Karpas-422 (cell line): Measurements from ENCODE around the gene PFKFB4. TPM values are rescaled to one million over a fixed set of nuclear protein-coding genes. Genes with fewer than 3 reads are reported as not detected.
"Not testable (repeated sequence)": the region's sequence is repeated elsewhere in the genome, so short reads cannot be mapped to it uniquely, and the experiment has no call there.

Experiments
- DNase-seq: peaks from one replicate; pipeline ENCODE4 v3.0.0-alpha.2; 2015
- H2AFZ ChIP-seq: fragments of 200-600 bp; sonication (generic); 2 replicates; pipeline ENCODE4 v1.6.1; 2014; ENCODE audit warnings: antibody characterized with exemption, low read length, mixed read lengths
- H3K27ac ChIP-seq: fragments of 200-600 bp; sonication (generic); 2 replicates; pipeline ENCODE4 v1.5.1; 2014; ENCODE audit warnings: mild to moderate bottlenecking, low read length, moderate library complexity
- H3K27me3 ChIP-seq: fragments of 200-600 bp; sonication (generic); 2 replicates; pipeline ENCODE4 v1.6.1; 2014; ENCODE audit warnings: low read length, mixed read lengths
- H3K36me3 ChIP-seq: fragments of 200-600 bp; sonication (generic); 2 replicates; pipeline ENCODE4 v1.6.1; 2014; ENCODE audit warnings: low read length, mixed read lengths; ENCODE audit not compliant: insufficient read depth
- H3K4me1 ChIP-seq: fragments of 200-600 bp; sonication (generic); 2 replicates; pipeline ENCODE4 v1.6.1; 2014; ENCODE audit warnings: mild to moderate bottlenecking, low read length, mixed read lengths
- H3K4me2 ChIP-seq: fragments of 200-600 bp; sonication (generic); 2 replicates; pipeline ENCODE4 v1.6.1; 2014; ENCODE audit warnings: low read length, low read depth, mild to moderate bottlenecking; ENCODE audit not compliant: poor library complexity, severe bottlenecking
- H3K4me3 ChIP-seq: fragments of 200-600 bp; sonication (generic); 2 replicates; pipeline ENCODE4 v1.5.1; 2014; ENCODE audit warnings: mild to moderate bottlenecking, antibody characterized with exemption, low read length, mixed read lengths
- H3K79me2 ChIP-seq: fragments of 200-600 bp; sonication (generic); 2 replicates; pipeline ENCODE4 v1.6.1; 2014; ENCODE audit warnings: mild to moderate bottlenecking, low read length, mixed read lengths
- H3K9ac ChIP-seq: fragments of 200-600 bp; sonication (generic); 2 replicates; pipeline ENCODE4 v1.6.0; 2014; ENCODE audit warnings: low read length
- H3K9me2 ChIP-seq: fragments of 200-600 bp; sonication (generic), shearing (Covaris generic); replicated peaks from 2 replicates; pipeline ENCODE4 v1.6.0; 2014; ENCODE audit warnings: mild to moderate bottlenecking, low read length, moderate library complexity; ENCODE audit not compliant: insufficient read depth
- H3K9me3 ChIP-seq: fragments of 300-700, 200-600 bp; sonication (generic); 2 replicates; pipeline ENCODE4 v1.6.1; 2014; ENCODE audit warnings: low read length, mixed read lengths
- H4K20me1 ChIP-seq: fragments of 200-600 bp; sonication (generic); 2 replicates; pipeline ENCODE4 v1.6.1; 2014; ENCODE audit warnings: mild to moderate bottlenecking, antibody characterized with exemption, low read length, low read depth; ENCODE audit not compliant: insufficient read depth
- total RNA-seq: library from RNA; depleted of rRNA; stranded (reverse); fragments of >200 nt; shearing (Covaris generic); gene quantifications from 2 replicates; pipeline ENCODE4 v1.2.3, GENCODE V29; 2014; ENCODE audit warnings: low replicate concordance

PFKFB4 gene
- total RNA-seq, 1 experiment from 2014 or later, result 55.2 TPM

- Histone ChIP-seq H3K36me3 (peaks cover 22% of the 10 kb centered on the region), H3K4me1 (peaks cover 23% of the 10 kb centered on the region), H3K79me2 (peaks cover 24% of the 10 kb centered on the region)
- not testable (repeated sequence) for H3K4me2 ChIP-seq, H3K27me3 ChIP-seq, DNase-seq, H2AFZ ChIP-seq, H3K9me2 ChIP-seq, H3K9ac ChIP-seq, H3K9me3 ChIP-seq, H3K4me3 ChIP-seq, H3K27ac ChIP-seq, H4K20me1 ChIP-seq
Measured at GRCh38 chr3:48551651-48552050, 5.0 kb downstream of the PFKFB4 start.

GRCh38 chr3:48548729-48549705, 7.6 kb downstream of the PFKFB4 start:
- H3K27ac ChIP-seq, result no peak overlapping the region
- H4K20me1 ChIP-seq, result no peaks in the 10 kb centered on the region
- H3K4me1 ChIP-seq, result peaks cover 2% of the 10 kb centered on the region; the same call in 1 of the 2 replicates
- H3K9me2 ChIP-seq, result no peaks in the 10 kb centered on the region
- no peak overlapping the region for H2AFZ ChIP-seq
- H3K36me3 ChIP-seq, result peaks cover 24% of the 10 kb centered on the region
- peak; percentile 95 for DNase-seq
- no peaks in the 10 kb centered on the region for H3K9me3 ChIP-seq
- H3K9ac ChIP-seq, result no peak overlapping the region
- H3K27me3 ChIP-seq, result no peaks in the 10 kb centered on the region
- no peak overlapping the region for H3K4me3 ChIP-seq
- H3K4me2 ChIP-seq, result no peak overlapping the region
- H3K79me2 ChIP-seq, result peaks cover 5% of the 10 kb centered on the region; the same call in 1 of the 2 replicates

GRCh38 chr3:48548126-48548525, 8.5 kb downstream of the PFKFB4 start:
- no peaks in the 10 kb centered on the region for H4K20me1 ChIP-seq
- H3K4me1 ChIP-seq, result no peaks in the 10 kb centered on the region; the same call in 1 of the 2 replicates
- no peaks in the 10 kb centered on the region; the same call in 1 of the 2 replicates for H3K79me2 ChIP-seq
- no peak overlapping the region for H3K4me2 ChIP-seq
- no peak overlapping the region for H2AFZ ChIP-seq
- no peaks in the 10 kb centered on the region for H3K9me2 ChIP-seq
- H3K27ac ChIP-seq, result no peak overlapping the region
- DNase-seq, result no peak
- H3K4me3 ChIP-seq, result no peak overlapping the region
- H3K9ac ChIP-seq, result no peak overlapping the region
- no peaks in the 10 kb centered on the region for H3K27me3 ChIP-seq
- peaks cover 17% of the 10 kb centered on the region for H3K36me3 ChIP-seq
- H3K9me3 ChIP-seq, result no peaks in the 10 kb centered on the region

GRCh38 chr3:48546203-48546829, 10.3 kb downstream of the PFKFB4 start:
- H3K27me3 ChIP-seq, result no peaks in the 10 kb centered on the region
- H4K20me1 ChIP-seq, result no peaks in the 10 kb centered on the region
- H3K79me2 ChIP-seq, result no peaks in the 10 kb centered on the region
- H3K36me3 ChIP-seq, result peaks cover 17% of the 10 kb centered on the region
- DNase-seq, result no peak
- no peak overlapping the region for H3K27ac ChIP-seq
- H3K9me3 ChIP-seq, result no peaks in the 10 kb centered on the region
- H3K9ac ChIP-seq, result no peak overlapping the region
- H3K4me3 ChIP-seq, result no peak overlapping the region
- no peaks in the 10 kb centered on the region for H3K9me2 ChIP-seq
- no peak overlapping the region for H2AFZ ChIP-seq
- no peaks in the 10 kb centered on the region for H3K4me1 ChIP-seq
- H3K4me2 ChIP-seq, result no peak overlapping the region

- no peak for DNase-seq
- Histone ChIP-seq H3K4me1 (no peaks in the 10 kb centered on the region), H3K27ac (no peak overlapping the region), H3K27me3 (no peaks in the 10 kb centered on the region), H3K4me2 (no peak overlapping the region), H3K79me2 (no peaks in the 10 kb centered on the region), H2AFZ (no peak overlapping the region), H4K20me1 (no peaks in the 10 kb centered on the region), H3K9me3 (no peaks in the 10 kb centered on the region), H3K9ac (no peak overlapping the region), H3K36me3 (peaks cover 28% of the 10 kb centered on the region), H3K4me3 (no peak overlapping the region), H3K9me2 (no peaks in the 10 kb centered on the region)
Measured at GRCh38 chr3:48544141-48544540, 12.5 kb downstream of the PFKFB4 start.

DNA sequence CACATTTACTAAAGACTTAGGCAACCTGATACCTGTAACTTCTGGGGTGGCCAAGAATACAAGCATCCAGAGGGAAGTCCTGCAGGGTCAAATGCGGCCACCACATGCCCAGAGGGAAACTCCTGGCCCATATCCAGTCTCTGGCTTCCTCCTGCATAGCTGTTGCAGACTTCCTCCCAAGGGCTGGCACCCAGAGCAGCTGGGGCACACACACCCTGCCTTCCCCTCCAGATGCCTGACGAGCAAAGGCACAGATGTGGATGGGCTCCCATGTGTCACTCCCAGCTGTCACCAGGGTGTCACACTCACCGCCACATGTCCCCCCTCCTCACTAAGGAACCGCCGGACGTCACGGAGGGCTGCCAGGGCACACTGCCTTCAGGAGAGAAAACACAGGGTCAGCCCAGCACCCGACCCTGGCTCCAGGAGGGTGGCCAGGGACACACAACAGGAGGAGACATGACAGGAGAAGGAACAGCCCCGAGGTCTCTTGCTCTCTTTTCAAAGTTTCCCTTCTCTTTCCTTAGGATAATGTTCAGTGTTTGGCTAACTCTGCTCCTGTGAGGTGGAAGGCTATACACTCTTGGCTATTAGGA, 13.2 kb downstream of the PFKFB4 start:
- Histone ChIP-seq H3K4me2 (no peak overlapping the region), H3K27me3 (no peaks in the 10 kb centered on the region), H3K4me3 (no peak overlapping the region), H3K9me2 (no peaks in the 10 kb centered on the region), H3K36me3 (peaks cover 28% of the 10 kb centered on the region), H3K4me1 (no peaks in the 10 kb centered on the region), H3K79me2 (no peaks in the 10 kb centered on the region), H3K9ac (no peak overlapping the region), H4K20me1 (no peaks in the 10 kb centered on the region), H3K27ac (no peak overlapping the region), H3K9me3 (no peaks in the 10 kb centered on the region), H2AFZ (no peak overlapping the region)
- DNase-seq, result no peak

- Histone ChIP-seq H3K9me2 (no peaks in the 10 kb centered on the region), H3K4me2 (no peak overlapping the region), H3K9me3 (no peaks in the 10 kb centered on the region), H3K4me3 (no peak overlapping the region), H3K4me1 (no peaks in the 10 kb centered on the region), H3K27me3 (no peaks in the 10 kb centered on the region), H4K20me1 (no peaks in the 10 kb centered on the region), H3K36me3 (peaks cover 32% of the 10 kb centered on the region), H2AFZ (no peak overlapping the region), H3K27ac (no peak overlapping the region), H3K79me2 (no peaks in the 10 kb centered on the region), H3K9ac (no peak overlapping the region)
- DNase-seq, result no peak
Measured at GRCh38 chr3:48538451-48538850, 18.2 kb downstream of the PFKFB4 start.

DNA sequence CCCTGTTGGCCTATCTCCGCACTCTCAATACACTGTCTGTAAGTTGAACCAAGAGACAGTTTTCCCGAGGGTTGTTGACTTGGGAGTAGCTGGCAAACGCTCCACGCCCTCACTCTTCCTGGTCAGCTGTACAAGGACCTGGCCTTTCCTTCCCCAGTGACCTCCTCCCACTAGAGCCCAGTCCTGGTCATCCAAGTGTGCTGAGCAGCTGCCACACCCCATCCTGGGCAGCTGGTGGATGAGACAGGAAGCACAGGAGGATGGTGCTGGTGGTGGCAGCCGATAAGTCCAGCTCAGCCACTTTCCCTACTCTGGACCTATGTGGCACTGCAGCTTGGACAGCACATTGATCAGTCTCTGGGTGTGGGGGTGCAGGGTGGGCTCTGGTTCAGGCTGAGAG, 19.8 kb downstream of the PFKFB4 start:
- no peak for DNase-seq
- no peaks in the 10 kb centered on the region for H3K9me3 ChIP-seq
- no peaks in the 10 kb centered on the region for H3K9me2 ChIP-seq
- no peak overlapping the region for H3K4me2 ChIP-seq
- H2AFZ ChIP-seq, result no peak overlapping the region
- H3K4me3 ChIP-seq, result no peak overlapping the region
- H3K27me3 ChIP-seq, result no peaks in the 10 kb centered on the region
- H3K36me3 ChIP-seq, result peaks cover 37% of the 10 kb centered on the region
- H4K20me1 ChIP-seq, result no peaks in the 10 kb centered on the region
- no peak overlapping the region for H3K9ac ChIP-seq
- no peak overlapping the region for H3K27ac ChIP-seq
- no peaks in the 10 kb centered on the region for H3K79me2 ChIP-seq
- H3K4me1 ChIP-seq, result no peaks in the 10 kb centered on the region
